Measurements from ENCODE around the gene KMT5B.

KMT5B gene

DNA sequence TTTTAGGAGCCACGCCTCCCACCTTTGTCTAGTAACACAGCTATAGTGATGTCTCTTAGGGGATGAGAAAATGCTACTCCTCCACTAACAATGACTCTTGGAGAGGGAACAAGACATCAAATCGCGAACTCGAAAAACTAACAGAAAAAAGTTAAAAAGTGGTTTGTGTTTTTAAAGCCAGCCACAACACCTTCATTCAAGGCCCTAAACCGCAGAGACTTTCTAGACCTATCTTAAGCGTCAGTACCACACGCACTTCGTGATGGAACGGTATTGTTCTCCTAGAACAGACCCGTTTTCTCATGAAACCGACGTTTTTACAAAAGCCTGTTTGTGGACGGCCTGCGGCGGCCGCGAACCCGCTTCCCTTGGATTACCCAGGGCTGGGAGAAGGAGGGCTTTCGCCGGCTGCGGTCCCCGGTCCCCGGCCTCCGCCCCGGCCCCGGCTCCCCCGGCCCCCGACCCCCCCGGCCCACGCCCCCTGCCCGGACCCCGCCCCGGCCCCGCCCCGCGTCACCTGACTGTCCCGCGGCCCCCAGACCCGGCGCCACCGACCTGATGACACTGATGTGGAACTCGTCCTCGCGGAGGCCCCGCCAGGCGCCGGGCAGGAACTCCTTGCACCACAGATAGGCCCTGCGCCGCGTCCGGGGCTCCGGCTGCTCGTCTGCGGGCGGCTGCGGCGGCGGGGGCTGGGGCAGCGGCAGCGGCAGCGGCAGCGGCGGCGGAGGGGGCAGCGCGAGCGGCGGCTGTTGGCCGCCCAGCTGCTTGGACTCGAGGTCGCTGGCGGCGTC lies 92.6 kb downstream of the KMT5B start:
- DNase-seq (ENCODE audit: low read depth in 2 of 3, low spot score in 2 of 3) = peak in 1 of 3 experiments; percentile 11

GRCh38 chr11:68118706-68119448 lies 94.2 kb downstream of the KMT5B start:
- no peak for DNase-seq (ENCODE audit: low read depth in 2 of 3, low spot score in 2 of 3)

- no peak for DNase-seq (ENCODE audit: low read depth in 2 of 3, low spot score in 2 of 3)
Observed at GRCh38 chr11:68117853-68118470, 95.1 kb downstream of the KMT5B start.

GRCh38 chr11:68116974-68117373 lies 96.1 kb downstream of the KMT5B start:
- no peak for DNase-seq (ENCODE audit: low read depth in 2 of 3, low spot score in 2 of 3)

- DNase-seq (ENCODE audit: low read depth in 2 of 3, low spot score in 2 of 3) = no peak
Observed at GRCh38 chr11:68116126-68116525, 97.0 kb downstream of the KMT5B start.

GRCh38 chr11:68115285-68115684 lies 97.8 kb downstream of the KMT5B start:
- no peak for DNase-seq (ENCODE audit: low read depth in 2 of 3, low spot score in 2 of 3)

DNA sequence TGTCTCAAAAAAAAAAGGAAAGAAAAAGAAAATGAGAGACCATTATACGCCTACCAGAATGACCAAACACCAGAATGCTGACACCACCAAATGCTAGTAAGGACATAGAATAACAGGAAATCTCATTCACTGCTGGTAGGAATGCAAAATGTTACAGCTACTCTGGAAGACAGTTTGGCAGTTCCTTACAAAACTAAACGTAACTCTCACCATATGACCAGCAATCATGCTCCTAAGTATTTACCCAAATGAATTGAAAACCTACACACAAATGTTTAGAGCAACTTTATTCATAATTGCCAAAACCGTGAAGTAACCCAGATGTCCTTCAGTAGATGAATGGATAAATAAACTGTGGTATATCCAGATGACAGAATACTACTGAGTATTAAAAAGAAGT lies 99.1 kb downstream of the KMT5B start:
- no peak for DNase-seq (ENCODE audit: low read depth in 2 of 3, low spot score in 2 of 3)

GRCh38 chr11:68107689-68108088 lies 105.4 kb downstream of the KMT5B start:
- no peak for DNase-seq (ENCODE audit: low read depth in 2 of 3, low spot score in 2 of 3)

GRCh38 chr11:68106165-68106940 lies 106.7 kb downstream of the KMT5B start:
- DNase-seq (ENCODE audit: low read depth in 2 of 3, low spot score in 2 of 3) = no peak

Measured in activated CD8-positive, alpha-beta memory T cell treated with anti-CD3 and anti-CD28 coated beads for 48 hours (primary cell).